ENCODE measurements around the gene MAGED2.

MAGED2 gene

DNA sequence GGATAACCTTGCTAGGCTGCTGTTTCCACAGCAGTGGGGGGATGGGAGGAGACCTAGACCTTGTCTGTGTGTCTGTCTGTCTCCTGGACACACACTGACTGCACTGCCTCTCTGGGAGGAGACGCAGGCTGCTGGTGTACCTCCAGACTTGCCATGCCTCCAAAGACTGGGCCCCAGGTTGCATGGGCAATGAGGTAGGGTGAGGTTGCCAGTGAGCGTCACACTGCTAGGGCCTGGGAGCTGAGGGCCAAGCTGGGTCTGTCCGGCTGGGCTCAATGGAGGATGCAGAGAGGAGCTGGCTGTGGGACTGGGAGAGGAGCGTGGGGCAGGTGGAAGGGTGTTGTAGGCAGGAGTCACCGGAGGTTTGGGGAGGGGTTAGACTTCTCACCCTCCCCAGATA, 16.6 kb downstream of the MAGED2 start:
- TF ChIP-seq, protein P1, sequence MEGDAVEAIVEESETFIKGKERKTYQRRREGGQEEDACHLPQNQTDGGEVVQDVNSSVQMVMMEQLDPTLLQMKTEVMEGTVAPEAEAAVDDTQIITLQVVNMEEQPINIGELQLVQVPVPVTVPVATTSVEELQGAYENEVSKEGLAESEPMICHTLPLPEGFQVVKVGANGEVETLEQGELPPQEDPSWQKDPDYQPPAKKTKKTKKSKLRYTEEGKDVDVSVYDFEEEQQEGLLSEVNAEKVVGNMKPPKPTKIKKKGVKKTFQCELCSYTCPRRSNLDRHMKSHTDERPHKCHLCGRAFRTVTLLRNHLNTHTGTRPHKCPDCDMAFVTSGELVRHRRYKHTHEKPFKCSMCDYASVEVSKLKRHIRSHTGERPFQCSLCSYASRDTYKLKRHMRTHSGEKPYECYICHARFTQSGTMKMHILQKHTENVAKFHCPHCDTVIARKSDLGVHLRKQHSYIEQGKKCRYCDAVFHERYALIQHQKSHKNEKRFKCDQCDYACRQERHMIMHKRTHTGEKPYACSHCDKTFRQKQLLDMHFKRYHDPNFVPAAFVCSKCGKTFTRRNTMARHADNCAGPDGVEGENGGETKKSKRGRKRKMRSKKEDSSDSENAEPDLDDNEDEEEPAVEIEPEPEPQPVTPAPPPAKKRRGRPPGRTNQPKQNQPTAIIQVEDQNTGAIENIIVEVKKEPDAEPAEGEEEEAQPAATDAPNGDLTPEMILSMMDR (IDR thresholded peaks at IDR 0.05), result no peak

DNA sequence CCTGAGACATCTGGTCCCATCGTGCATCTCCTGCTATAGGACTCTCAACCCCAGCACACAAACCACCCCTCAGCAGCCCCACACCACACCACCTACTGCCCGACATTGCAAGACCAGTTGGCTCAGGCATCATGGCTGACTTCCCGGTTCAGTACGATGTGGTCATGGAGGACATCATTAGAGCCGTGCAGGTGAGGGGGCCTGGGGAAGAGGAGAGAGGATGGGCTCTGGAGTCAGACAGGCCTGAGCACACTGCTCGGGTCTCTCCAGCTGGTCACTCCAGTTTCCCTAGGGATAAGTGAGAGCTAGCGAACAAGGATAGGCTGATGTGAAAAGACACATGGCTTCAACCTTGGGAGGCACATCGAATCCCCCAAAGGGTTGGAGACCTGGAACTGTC, 17.2 kb downstream of the MAGED2 start:
- TF ChIP-seq, protein P1 (IDR thresholded peaks at IDR 0.05), result no peak

GRCh38 chrX:54825716-54826438, 18.3 kb downstream of the MAGED2 start:
- TF ChIP-seq, protein P1 (IDR thresholded peaks at IDR 0.05), result no peak

DNA sequence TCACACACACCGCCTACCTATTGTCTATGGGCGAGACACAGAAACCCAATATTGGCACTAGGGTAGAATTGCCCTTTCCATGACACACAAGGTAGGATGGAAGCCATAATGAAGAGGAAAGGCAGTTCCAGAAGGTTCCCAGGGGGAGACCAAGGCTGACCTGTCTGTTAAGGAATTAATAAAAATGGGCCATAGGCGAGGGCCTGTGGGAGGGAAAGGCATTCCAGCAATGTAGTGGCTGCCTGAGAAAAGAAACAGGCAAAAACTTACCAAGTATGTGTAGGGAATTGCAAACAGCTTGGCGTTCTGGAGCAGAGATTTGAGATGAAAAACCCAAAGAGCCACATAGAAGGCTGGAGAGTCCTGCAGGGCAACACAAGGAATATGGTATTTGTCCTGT, 19.1 kb downstream of the MAGED2 start:
- TF ChIP-seq, protein P1 (IDR thresholded peaks at IDR 0.05), result no peak

DNA sequence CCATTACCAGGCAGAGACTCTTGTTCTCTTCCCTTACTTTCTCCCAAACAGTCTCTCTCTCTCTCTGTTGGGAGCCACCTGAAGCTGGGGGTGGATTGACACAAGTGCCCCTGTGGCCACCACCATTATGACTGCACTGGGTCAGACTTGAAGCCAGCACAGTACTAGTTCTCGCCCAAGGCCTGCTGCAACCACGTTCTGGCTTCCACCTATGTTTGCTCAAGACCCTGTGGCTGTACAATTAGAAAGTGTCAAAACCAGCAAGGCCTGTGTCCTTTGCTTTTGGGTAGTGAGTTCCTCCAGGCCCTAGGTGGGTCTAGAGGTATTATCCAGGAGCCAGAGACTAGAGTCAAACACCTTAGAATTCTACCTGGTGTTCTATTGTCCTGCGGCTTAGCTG, 31.0 kb downstream of the MAGED2 start:
- TF ChIP-seq, protein P1 (IDR thresholded peaks at IDR 0.05), result no peak

GRCh38 chrX:54842607-54843006, 35.1 kb downstream of the MAGED2 start:
- TF ChIP-seq, protein P1 (IDR thresholded peaks at IDR 0.05), result no peak

DNA sequence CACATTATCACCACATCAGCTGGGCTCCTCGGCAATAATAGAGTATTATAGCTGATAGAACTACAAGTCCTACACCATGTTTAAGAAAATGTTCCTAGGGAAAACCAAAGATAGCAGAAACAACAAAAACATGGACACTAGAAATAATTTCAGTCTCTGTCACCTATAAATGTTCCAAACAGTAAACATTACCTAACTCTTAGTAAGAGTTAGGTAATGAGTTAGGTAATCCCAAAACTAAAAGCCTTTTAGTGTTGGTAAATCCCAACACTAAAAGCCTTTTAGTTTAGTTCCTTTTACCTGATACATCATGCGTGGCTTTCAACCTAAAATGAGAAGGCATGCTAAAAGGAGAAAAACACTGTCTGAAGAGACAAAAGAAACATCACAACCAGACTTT, 35.5 kb downstream of the MAGED2 start:
- TF ChIP-seq, protein P1 (IDR thresholded peaks at IDR 0.05), result no peak

DNA sequence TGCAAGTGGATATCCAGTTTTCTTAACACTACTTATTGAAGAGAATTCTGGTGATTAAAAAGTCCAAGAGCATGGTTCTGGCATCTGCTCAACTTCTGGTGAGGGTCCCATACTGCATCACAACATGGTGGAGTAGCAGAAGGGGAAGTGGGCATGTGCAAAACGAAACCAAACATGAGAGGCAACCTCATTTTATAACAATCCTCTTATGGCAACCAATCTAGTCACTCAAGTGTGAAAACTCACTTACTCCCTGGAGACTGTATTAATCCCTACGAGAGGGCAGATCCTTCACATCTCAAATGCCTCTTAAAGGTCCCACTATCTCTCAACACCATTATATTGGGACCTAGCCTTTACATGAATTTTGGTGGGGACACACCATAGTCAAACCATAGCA, 57.7 kb downstream of the MAGED2 start:
- TF ChIP-seq, protein P1 (IDR thresholded peaks at IDR 0.05), result no peak

Data from LNCAP (cell line).